T-helper 17 cell (primary cell): Measurements from ENCODE around the gene IKZF3. TPM values are rescaled to one million over a fixed set of nuclear protein-coding genes. Genes with fewer than 3 reads are reported as not detected.
"Not testable (repeated sequence)": the region's sequence is repeated elsewhere in the genome, so short reads cannot be mapped to it uniquely, and the experiment has no call there.

Experiments
- ATAC-seq: fragments of 150-1000 bp; cut with Tn5 transposase; 2 replicates; pipeline ENCODE4 v1.10.0; 2021; ENCODE audit warnings: mild to moderate bottlenecking, moderate library complexity
- DNase-seq, 3 donors: peaks; one replicate each; pipeline versions ENCODE4 v3.0.0 to v3.0.0-alpha.2; 2020 to 2021
- H3K9me3 ChIP-seq: one replicate; pipeline ENCODE4 v1.7.0; 2013; ENCODE audit warnings: low read length, mild to moderate bottlenecking; ENCODE audit not compliant: control insufficient read depth, poor library complexity, severe bottlenecking
- H3K27ac Mint-ChIP-seq: one replicate; pipeline ENCODE4 v1.8.0; 2022; ENCODE audit warnings: mild to moderate bottlenecking, moderate library complexity, mixed read lengths
- H3K27me3 Mint-ChIP-seq: one replicate; pipeline ENCODE4 v1.8.0; 2022; ENCODE audit warnings: mixed read lengths
- H3K36me3 Mint-ChIP-seq: one replicate; pipeline ENCODE4 v1.8.0; 2022; ENCODE audit warnings: low read depth, mixed read lengths
- H3K4me1 Mint-ChIP-seq: one replicate; pipeline ENCODE4 v1.8.0; 2022; ENCODE audit warnings: mild to moderate bottlenecking, mixed read lengths
- H3K4me3 Mint-ChIP-seq: one replicate; pipeline ENCODE4 v1.8.0; 2022; ENCODE audit warnings: mild to moderate bottlenecking, moderate library complexity, mixed read lengths
- total RNA-seq, 4 donors: library from RNA in 2 of 4; stranded (reverse) in 2 of 4; gene quantifications; one replicate each; pipeline ENCODE4 v1.2.3 and lab custom pipeline; 2022 to 2026

The IKZF3 gene
- 100 to 1,000 TPM; 106 to 113 TPM for total RNA-seq
- total RNA-seq (lab: John Stamatoyannopoulos, UW), result 281 to 339 reads per million in 2 donors

DNA sequence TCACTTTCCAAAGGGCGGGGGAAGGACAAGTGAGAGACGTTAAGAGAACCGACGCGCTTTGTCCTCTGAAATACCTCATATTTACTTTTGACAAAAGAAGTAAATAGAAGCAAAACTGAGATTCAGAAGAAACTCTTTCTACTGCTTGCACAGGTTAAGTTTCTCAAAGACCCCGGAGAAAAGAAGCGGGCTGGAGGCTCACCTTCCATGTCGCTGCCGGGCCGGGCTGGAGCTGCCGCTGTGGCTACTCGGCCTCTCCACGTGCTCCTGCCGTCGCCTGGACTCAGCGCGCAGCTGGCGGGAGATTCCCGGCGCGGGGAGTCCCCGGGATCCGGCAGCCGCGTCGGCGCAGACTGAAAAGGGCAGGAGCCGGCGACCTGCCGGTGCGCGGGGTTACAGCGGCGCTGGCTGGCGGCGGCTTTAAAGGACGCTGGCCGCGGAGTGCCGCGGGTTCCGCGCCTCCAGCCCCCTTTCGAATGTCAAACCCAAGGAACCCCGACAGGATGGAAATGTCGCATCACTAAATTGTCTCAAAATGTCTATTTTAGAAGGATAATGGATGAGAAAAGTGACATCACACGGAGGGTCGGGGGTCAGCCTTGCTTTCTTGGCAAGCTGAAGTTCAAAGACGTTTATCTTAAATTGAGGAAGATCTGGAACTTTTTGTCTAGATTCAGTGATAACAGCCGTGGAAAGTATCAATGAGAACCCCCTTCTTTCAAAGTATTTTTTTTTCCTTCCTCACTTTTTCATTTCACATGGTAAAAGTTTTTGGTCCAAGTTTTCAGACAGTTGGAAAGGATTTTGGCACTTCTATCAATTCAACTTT lies at the start of gene IKZF3:
IKZF3 (minus strand) TSS at position 395 of the 829 bp plus-strand sequence; CDS start at position 209, 186 bp downstream.
- Mint-ChIP-seq H3K4me1 (peaks cover 42% of the 10 kb centered on the region), H3K27ac (peak within 1 kb of the TSS; percentile 97)

DNA sequence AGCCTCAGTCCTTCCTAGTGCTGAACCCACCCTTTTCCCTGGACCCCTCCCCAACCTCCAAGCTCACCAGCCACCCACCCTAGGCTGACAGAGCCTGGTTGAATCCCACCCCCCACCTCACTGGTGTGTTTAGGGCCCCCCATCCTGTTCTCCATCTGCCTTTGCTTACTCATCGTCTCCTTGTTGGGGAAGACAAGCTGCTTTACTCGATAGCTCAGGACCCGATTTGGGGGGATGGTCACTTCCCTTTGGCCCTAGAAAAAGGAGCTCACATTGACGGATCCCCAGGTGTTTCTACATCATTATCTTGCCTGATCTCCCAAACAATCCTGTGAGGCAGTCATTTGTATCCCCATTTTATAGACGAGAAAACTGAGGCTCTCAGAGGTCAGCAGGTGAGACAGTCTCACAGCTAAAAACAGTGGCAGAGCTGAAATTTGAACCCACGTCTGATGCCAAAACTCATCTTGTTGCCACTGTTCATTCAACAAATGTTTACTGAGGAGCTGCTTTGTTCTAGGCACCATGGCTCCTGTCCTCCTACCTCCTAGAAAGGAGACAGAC lies 44.8 kb upstream of the IKZF3 start:
- peaks cover 15% of the 10 kb centered on the region for H3K4me1 Mint-ChIP-seq
- H3K36me3 Mint-ChIP-seq, result peaks cover 16% of the 10 kb centered on the region
- ATAC-seq (no peak), DNase-seq (no peak)
- H3K4me3 Mint-ChIP-seq, result no peak overlapping the region
- no peaks in the 10 kb centered on the region for H3K27me3 Mint-ChIP-seq
- H3K9me3 ChIP-seq, result no peaks in the 10 kb centered on the region
- no peak overlapping the region for H3K27ac Mint-ChIP-seq

More for the DNA sequence above, at the start of gene IKZF3:
- H3K9me3 ChIP-seq, result no peaks in the 10 kb centered on the region
- DNase-seq (peak; percentile 83 to 84 (median 84)), ATAC-seq (peak; percentile 80)
- Mint-ChIP-seq H3K27me3 (no peaks in the 10 kb centered on the region), H3K4me3 (peak within 1 kb of the TSS; percentile 93), H3K36me3 (no peaks in the 10 kb centered on the region)

DNA sequence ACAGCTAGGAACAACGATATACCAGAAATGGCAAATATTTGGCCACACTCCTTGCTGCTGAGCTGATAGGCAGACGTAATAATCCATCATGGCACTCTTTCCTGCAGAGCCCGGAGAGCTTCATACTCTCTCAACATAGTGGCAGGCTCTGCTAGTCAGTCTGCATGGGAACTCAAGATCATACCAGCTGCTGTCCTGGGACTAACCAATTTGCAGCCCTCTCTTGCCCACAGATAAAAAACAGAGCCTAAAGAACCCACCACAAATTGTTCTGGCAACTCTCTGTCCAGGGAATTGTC lies 40.8 kb upstream of the IKZF3 start:
- no peak for DNase-seq
- no peaks in the 10 kb centered on the region for H3K27me3 Mint-ChIP-seq
- peaks cover 17% of the 10 kb centered on the region for H3K4me1 Mint-ChIP-seq
- H3K27ac Mint-ChIP-seq, result peak overlapping the region; percentile 47
- no peak for ATAC-seq
- no peak overlapping the region for H3K4me3 Mint-ChIP-seq
- no peaks in the 10 kb centered on the region for H3K9me3 ChIP-seq
- peaks cover 7% of the 10 kb centered on the region for H3K36me3 Mint-ChIP-seq

DNA sequence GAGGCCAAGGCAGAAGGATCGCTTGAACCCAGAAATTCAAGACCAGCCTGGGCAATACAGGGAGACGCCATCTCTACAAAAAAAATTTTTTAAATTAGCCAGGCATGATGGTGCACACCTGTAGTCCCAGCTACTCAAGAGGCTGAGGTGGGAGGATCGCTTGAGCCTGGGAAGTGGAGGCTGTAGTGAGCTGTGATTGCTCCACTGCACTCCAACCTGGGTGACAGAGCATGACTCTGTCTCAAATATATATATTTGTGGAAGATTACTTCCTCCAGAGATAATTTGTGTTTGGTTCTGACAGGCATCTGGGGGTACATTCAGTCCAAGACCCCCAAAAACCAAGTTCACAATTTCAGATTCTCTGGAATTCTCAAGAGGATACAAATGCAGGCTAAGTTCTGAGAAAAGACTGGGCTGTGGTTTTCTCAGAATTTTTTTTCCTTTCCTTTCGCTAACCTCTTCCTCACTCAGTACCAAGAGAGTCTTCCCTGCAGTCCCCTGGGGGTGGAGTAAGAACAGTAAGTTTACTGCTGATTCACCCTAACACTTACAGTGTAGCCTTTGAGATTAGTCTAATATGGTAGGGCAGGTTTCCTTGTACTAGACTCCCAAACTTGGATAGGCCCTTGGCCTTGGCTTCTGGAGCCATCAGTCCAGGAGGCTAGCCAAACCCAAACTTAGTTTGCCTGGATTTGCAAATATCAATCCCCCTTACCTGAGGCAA lies 39.2 kb upstream of the IKZF3 start:
- Mint-ChIP-seq H3K36me3 (peaks cover 5% of the 10 kb centered on the region), H3K4me3 (peak overlapping the region; percentile 41), H3K27me3 (no peaks in the 10 kb centered on the region), H3K27ac (no peak overlapping the region), H3K4me1 (peaks cover 15% of the 10 kb centered on the region)
- DNase-seq, result no peak
- H3K9me3 ChIP-seq, result no peaks in the 10 kb centered on the region
- ATAC-seq, result peak; percentile 45

DNA sequence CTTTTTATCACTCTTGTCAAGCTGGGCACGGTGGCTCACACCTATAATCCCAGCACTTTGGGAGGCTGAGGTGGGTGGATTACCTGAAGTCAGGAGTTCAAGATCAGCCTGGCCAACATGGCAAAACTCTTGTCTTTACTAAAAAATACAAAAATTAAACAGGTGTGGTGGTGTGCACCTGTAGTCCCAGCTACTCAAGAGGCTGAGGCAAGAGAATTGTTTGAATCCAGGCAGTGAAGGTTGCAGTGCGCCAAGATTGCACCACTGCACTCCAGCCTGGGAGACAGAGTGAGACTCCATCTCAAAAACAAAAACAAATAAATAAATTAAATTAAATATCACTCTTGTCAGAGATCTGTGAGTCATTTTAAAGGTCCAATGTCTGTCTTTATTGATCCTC lies 37.9 kb upstream of the IKZF3 start:
- H3K9me3 ChIP-seq, H3K27ac Mint-ChIP-seq, H3K36me3 Mint-ChIP-seq, ATAC-seq, H3K4me3 Mint-ChIP-seq, H3K27me3 Mint-ChIP-seq, DNase-seq: not testable (repeated sequence)
- H3K4me1 Mint-ChIP-seq, result peaks cover 15% of the 10 kb centered on the region

DNA sequence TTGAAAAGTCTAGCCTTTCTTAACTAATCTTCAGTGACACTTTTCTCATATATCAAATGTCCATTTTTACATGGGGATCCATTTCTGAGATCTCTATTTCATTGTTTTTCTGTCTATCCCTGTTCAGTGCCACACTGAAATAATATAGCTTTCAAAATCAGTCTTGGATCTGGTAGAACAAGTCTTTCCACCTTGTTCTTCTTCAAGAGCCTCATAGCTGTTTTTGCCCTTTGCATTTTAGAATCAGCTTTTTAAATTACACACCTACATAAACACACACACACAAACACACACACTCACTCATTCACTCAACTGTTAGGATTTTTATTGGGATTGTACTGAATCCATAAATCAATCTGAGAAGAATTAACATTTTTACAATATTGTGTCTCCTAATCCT lies 35.1 kb upstream of the IKZF3 start:
- H3K4me3 Mint-ChIP-seq, result no peak overlapping the region
- no peak for DNase-seq
- peaks cover 12% of the 10 kb centered on the region for H3K4me1 Mint-ChIP-seq
- ATAC-seq, result no peak
- H3K36me3 Mint-ChIP-seq, result peaks cover 2% of the 10 kb centered on the region
- peak overlapping the region; percentile 24 for H3K27ac Mint-ChIP-seq
- no peaks in the 10 kb centered on the region for H3K9me3 ChIP-seq
- H3K27me3 Mint-ChIP-seq, result no peaks in the 10 kb centered on the region

DNA sequence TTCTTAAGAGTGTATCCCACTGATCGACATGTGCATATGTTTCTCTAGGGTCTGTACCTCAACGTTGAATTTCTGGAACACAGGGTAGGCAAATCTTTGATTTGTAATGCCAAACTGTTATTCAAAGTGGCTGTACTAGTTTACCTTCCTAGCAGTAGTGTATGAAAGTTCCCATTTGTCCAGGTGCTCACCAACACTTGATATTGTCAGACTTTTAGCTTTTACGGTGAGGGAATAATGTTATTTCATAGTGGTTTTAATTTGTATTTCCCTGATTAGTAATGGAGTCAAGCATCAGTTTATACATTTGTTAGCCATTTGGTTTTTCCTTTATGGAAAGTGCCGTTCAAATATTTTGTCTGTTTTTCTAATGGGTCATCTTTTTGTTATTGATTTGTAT lies 34.0 kb upstream of the IKZF3 start:
- Mint-ChIP-seq H3K36me3 (peaks cover 2% of the 10 kb centered on the region), H3K4me3 (no peak overlapping the region), H3K4me1 (peaks cover 8% of the 10 kb centered on the region), H3K27me3 (no peaks in the 10 kb centered on the region), H3K27ac (no peak overlapping the region)
- no peaks in the 10 kb centered on the region for H3K9me3 ChIP-seq
- ATAC-seq (no peak), DNase-seq (no peak)

DNA sequence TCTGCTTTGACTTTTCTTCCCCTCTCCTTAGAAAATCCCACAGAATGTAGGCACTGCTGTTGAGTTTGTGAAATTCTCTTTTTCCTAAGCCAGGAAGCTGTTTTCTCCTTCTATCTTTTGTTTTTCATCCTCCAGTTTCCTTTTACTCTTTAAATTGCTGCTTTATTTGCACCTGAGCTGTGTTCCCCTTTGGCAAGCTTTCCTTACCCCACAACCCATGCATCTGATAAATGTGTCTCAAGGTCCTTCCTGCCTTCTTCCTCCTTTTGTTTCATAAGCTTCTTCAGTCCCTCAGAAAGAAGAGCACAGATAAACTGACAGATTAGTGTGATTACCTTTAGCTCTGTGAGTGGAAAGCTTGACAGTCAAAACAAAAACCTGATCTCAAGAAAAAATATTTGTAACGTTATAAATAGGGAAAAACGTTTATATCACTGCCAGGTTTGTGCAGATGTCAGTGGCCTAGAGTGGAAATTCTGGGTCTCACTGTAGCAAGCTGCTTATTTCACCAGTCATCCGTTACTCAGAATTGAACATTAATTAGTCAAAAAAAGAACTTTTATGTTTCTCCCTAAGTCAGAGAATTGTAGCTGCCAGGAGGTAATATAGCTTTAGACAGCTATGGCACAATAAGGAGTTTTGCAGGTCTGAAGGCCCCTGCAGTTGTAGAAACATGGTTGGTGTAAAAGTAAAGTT lies 30.7 kb upstream of the IKZF3 start:
- Mint-ChIP-seq H3K36me3 (peaks cover 2% of the 10 kb centered on the region), H3K4me1 (peaks cover 8% of the 10 kb centered on the region), H3K27ac (peak overlapping the region; percentile 39), H3K4me3 (no peak overlapping the region), H3K27me3 (peaks cover 20% of the 10 kb centered on the region)
- no peaks in the 10 kb centered on the region for H3K9me3 ChIP-seq
- ATAC-seq (no peak), DNase-seq (no peak)

DNA sequence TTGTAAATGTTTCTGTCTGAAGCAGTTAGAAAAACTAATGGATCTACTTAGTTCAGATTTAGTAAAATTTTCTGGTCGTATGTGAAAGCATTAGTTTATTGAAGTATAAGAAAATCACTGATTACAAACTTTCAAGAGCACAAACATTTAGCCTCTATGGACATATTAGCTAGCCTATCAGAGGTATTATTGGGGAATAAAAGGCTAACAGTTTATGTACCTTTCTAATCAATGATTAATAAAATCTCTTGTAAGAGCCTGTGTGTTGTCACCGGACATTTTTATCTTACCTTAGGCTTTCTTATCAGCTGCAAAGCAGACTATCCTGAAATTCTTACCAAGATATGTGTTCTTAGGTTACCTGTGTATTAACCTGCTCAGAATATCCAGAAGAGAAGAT lies 25.1 kb upstream of the IKZF3 start:
- Mint-ChIP-seq H3K4me3 (no peak overlapping the region), H3K27ac (no peak overlapping the region), H3K36me3 (no peaks in the 10 kb centered on the region), H3K27me3 (peaks cover 37% of the 10 kb centered on the region), H3K4me1 (no peaks in the 10 kb centered on the region)
- DNase-seq (no peak), ATAC-seq (no peak)
- no peaks in the 10 kb centered on the region for H3K9me3 ChIP-seq

DNA sequence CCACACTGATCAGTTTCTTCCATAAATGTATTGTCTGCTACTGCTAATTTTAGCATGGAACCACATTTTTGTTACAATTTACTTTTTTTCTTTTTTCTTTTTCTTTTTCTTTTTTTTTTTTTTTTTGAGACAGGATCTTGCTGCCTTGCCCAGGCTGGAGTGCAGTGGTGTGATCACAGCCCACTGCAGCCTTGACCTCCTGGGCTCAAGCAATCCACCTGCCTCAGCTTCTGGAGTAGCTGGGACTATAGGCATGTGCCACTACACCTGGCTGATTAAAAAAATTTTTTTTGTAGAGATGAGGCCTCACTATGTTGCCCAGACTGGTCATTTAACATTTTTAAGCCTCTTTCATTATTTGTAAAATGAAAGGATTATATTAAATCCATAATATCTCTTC lies 23.0 kb upstream of the IKZF3 start:
- Mint-ChIP-seq H3K27me3 (peaks cover 30% of the 10 kb centered on the region), H3K4me1 (no peaks in the 10 kb centered on the region), H3K36me3 (no peaks in the 10 kb centered on the region), H3K4me3 (no peak overlapping the region), H3K27ac (no peak overlapping the region)
- DNase-seq (no peak), ATAC-seq (no peak)
- H3K9me3 ChIP-seq, result no peaks in the 10 kb centered on the region

DNA sequence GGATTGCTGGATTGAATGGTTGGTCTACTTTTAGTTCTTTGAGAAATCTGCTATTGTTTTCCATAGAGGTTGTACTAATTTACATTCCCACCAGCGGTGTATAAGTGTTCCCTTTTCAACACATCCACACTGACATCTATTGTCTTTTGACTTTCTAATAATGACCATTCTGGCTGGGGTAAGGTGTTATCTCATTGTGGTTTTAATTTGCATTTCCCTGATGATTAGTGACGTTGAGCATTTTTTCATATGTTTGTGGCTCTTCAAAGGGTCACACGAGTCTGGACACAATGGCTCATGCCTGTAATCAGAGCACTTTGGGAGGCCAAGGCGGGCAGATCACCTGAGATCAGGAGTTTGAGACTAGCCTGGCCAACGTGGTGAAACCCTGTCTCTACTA lies 22.0 kb upstream of the IKZF3 start:
- not testable (repeated sequence) for H3K27ac Mint-ChIP-seq, DNase-seq, ATAC-seq, H3K36me3 Mint-ChIP-seq, H3K9me3 ChIP-seq, H3K4me1 Mint-ChIP-seq, H3K4me3 Mint-ChIP-seq
- H3K27me3 Mint-ChIP-seq, result peaks cover 26% of the 10 kb centered on the region

DNA sequence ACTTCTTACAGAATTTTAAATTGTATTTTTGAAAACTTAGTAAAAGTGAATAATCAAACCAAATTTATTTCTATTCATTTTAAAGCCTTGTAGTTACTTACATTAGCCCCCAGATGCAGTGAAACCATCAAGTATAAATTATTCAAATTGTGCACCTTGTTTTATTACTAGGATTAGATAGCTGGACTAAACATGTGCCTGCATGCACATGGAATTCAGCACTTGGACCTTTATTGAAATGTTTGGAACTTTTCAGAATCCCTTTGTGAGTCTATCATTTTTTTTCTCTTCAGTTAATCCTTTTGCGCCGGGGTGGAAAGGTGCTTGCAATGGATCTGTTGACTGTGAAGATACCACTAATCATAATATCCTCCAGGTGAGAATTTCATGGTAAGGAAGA lies 8.6 kb upstream of the IKZF3 start:
- H3K9me3 ChIP-seq, result no peaks in the 10 kb centered on the region
- no peaks in the 10 kb centered on the region for H3K36me3 Mint-ChIP-seq
- peaks cover 3% of the 10 kb centered on the region for H3K4me1 Mint-ChIP-seq
- no peak for ATAC-seq
- H3K4me3 Mint-ChIP-seq, result no peak overlapping the region
- H3K27ac Mint-ChIP-seq, result no peak overlapping the region
- H3K27me3 Mint-ChIP-seq, result peaks cover 4% of the 10 kb centered on the region
- DNase-seq, result no peak

DNA sequence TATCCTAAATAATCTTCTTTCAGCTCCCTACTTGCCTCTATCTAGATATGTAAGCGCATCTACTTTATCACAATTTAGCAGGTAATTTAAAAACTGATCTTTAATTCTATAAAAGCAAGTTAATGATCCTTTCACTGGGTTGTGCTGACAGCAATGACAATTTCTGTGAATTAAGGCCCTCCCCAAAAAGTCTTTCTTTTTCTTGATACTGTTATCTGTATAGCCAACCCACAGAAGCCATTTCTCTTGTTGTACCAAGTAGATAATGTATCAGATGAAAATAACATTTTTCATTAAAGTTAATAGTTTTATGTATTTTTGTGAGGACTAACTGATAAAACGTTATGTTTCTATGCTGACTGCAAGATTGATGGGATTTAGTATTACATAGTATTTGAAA lies 7.7 kb upstream of the IKZF3 start:
- ATAC-seq (no peak), DNase-seq (no peak)
- H3K36me3 Mint-ChIP-seq, result no peaks in the 10 kb centered on the region
- no peak overlapping the region for H3K27ac Mint-ChIP-seq
- no peaks in the 10 kb centered on the region for H3K9me3 ChIP-seq
- no peak overlapping the region for H3K4me3 Mint-ChIP-seq
- H3K27me3 Mint-ChIP-seq, result no peaks in the 10 kb centered on the region
- H3K4me1 Mint-ChIP-seq, result peaks cover 13% of the 10 kb centered on the region
